Neutrophil (primary cell): ENCODE data around the gene GPC4.

ENCODE experiments used
- H3K27ac ChIP-seq: fragments of 200-600 bp; sonication (generic); 2 replicates; pipeline ENCODE4 v1.5.1; 2016; ENCODE audit warnings: mild to moderate bottlenecking, moderate library complexity
- H3K27me3 ChIP-seq: fragments of 200-600 bp; sonication (generic); 2 replicates; pipeline ENCODE4 v1.6.0; 2016; ENCODE audit warnings: mild to moderate bottlenecking
- H3K36me3 ChIP-seq: fragments of 200-600 bp; sonication (generic); 2 replicates; pipeline ENCODE4 v1.5.1; 2017
- H3K4me1 ChIP-seq, 2 experiments: fragments of 200-600 bp in 1 of 2; sonication (generic) in 1 of 2; 1 replicate in 1 of 2; 2 replicates in 1 of 2; pipeline versions ENCODE4 v1.5.1 to v1.6.1; 2013 to 2016; ENCODE audit warnings: low read depth in 1 of 2, low read length in 1 of 2, mild to moderate bottlenecking in 1 of 2, moderate library complexity in 1 of 2; ENCODE audit not compliant: control insufficient read depth in 1 of 2, insufficient read depth in 1 of 2
- H3K4me3 ChIP-seq, 2 experiments: fragments of 200-600 bp in 1 of 2; sonication (generic) in 1 of 2; 1 replicate in 1 of 2; 2 replicates in 1 of 2; pipeline ENCODE4 v1.5.1; 2013 to 2016; ENCODE audit warnings: low read depth in 1 of 2, low read length in 1 of 2, mild to moderate bottlenecking in 1 of 2, moderate library complexity in 1 of 2
- H3K9me3 ChIP-seq: fragments of 200-600 bp; sonication (generic); 2 replicates; pipeline ENCODE4 v1.5.1; 2016
- TF ChIP-seq, protein P1 (sequence below): fragments of 200-600 bp; sonication (generic); IDR thresholded peaks from 2 replicates; pipeline ENCODE4 v1.5.1; 2016; ENCODE audit warnings: antibody characterized with exemption

The GPC4 gene

GRCh38 chrX:133365871-133366611 is 49.2 kb downstream of the GPC4 start:
- Histone ChIP-seq H3K9me3 (no peaks in the 10 kb centered on the region), H3K27ac (no peak overlapping the region), H3K36me3 (no peaks in the 10 kb centered on the region), H3K4me1 (no peaks in the 10 kb centered on the region), H3K27me3 (no peaks in the 10 kb centered on the region), H3K4me3 (no peak overlapping the region)
- TF ChIP-seq, protein P1, sequence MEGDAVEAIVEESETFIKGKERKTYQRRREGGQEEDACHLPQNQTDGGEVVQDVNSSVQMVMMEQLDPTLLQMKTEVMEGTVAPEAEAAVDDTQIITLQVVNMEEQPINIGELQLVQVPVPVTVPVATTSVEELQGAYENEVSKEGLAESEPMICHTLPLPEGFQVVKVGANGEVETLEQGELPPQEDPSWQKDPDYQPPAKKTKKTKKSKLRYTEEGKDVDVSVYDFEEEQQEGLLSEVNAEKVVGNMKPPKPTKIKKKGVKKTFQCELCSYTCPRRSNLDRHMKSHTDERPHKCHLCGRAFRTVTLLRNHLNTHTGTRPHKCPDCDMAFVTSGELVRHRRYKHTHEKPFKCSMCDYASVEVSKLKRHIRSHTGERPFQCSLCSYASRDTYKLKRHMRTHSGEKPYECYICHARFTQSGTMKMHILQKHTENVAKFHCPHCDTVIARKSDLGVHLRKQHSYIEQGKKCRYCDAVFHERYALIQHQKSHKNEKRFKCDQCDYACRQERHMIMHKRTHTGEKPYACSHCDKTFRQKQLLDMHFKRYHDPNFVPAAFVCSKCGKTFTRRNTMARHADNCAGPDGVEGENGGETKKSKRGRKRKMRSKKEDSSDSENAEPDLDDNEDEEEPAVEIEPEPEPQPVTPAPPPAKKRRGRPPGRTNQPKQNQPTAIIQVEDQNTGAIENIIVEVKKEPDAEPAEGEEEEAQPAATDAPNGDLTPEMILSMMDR = no peak

DNA sequence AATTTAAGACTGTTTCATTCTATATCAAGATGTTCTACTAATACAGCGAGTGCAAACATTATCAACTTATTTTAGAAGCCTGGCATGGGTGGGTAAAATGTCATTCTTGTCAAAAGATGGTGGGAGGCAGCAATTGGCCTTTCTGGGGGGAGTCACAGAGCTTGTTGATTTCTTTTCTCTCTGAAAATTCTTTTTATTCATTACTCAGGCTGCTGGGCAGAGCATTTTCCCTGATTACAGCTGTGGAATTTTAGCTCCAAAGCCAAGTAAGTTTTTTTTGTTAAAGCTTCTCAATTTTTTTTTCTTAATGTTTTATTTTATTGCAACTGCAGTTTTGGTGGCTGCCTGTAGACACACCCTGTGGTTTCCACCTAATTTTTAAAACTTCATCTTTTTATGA is 50.4 kb downstream of the GPC4 start:
- Histone ChIP-seq H3K4me3 (no peak overlapping the region), H3K36me3 (no peaks in the 10 kb centered on the region), H3K27ac (no peak overlapping the region), H3K9me3 (no peaks in the 10 kb centered on the region), H3K27me3 (no peaks in the 10 kb centered on the region), H3K4me1 (no peaks in the 10 kb centered on the region)
- TF ChIP-seq, protein P1 = no peak

DNA sequence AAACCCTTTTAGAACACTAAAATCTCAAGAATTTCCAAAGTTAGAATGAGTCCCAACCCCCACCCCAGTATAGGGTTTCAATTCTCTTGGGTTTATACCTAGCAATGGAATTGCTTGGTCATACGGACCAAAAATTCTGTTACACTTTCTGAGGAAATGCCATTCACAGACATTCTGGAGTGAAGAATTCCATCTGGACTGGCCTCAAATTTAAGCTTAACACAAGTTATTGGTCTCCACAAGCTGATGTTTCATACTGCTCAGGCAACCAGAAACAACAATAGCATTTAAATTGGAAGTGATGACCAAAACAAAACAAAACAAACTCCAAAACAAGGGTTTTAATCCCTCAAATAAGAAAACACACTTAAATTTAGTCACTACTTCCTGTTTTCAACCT is 51.1 kb downstream of the GPC4 start:
- Histone ChIP-seq H3K27ac (no peak overlapping the region), H3K27me3 (no peaks in the 10 kb centered on the region), H3K9me3 (no peaks in the 10 kb centered on the region), H3K4me3 (no peak overlapping the region), H3K4me1 (no peaks in the 10 kb centered on the region), H3K36me3 (no peaks in the 10 kb centered on the region)
- TF ChIP-seq, protein P1 = no peak

DNA sequence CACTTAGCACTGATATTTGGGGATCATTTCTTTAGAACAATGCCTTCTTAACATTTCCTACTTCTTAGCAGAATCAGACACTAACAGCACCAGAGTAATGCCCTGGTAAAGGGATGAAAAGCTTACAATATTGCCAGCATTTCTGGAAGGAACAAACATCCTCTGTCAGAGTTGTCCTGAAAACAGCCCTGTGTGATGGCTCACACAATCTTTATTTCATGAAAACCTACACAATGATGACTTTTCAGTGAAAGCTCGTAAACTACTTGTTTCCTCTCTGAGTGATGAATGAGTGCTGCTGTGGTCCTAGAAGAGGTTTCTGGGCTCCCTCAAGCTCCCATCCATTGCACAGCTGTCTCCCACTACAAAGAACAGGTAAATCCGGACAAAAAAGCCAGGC is 52.8 kb downstream of the GPC4 start:
- no peak overlapping the region for H3K4me3 ChIP-seq
- no peaks in the 10 kb centered on the region for H3K36me3 ChIP-seq
- no peaks in the 10 kb centered on the region for H3K9me3 ChIP-seq
- H3K27me3 ChIP-seq = no peaks in the 10 kb centered on the region
- no peaks in the 10 kb centered on the region for H3K4me1 ChIP-seq
- H3K27ac ChIP-seq = no peak overlapping the region
- TF ChIP-seq, protein P1 = no peak

GRCh38 chrX:133359466-133359865 is 55.8 kb downstream of the GPC4 start:
- Histone ChIP-seq H3K27ac (no peak overlapping the region), H3K9me3 (no peaks in the 10 kb centered on the region), H3K36me3 (no peaks in the 10 kb centered on the region), H3K27me3 (no peaks in the 10 kb centered on the region), H3K4me1 (no peaks in the 10 kb centered on the region), H3K4me3 (no peak overlapping the region)
- TF ChIP-seq, protein P1 = no peak
